Lower leg skin (tissue), 4 donors: ENCODE data around the gene ORMDL1. TPM values are rescaled to one million over a fixed set of nuclear protein-coding genes. Genes with fewer than 3 reads are reported as not detected.

Experiments
- DNase-seq, 2 donors: peaks; one replicate each; pipeline ENCODE4 v3.0.0-alpha.2; 2019; ENCODE audit warnings: low spot score in 2 of 2
- H3K4me3 ChIP-seq: fragments of 200-600 bp; sonication (generic); 2 replicates; pipeline ENCODE4 v1.5.1; 2017; ENCODE audit warnings: mild to moderate bottlenecking, low read depth; ENCODE audit not compliant: poor library complexity, severe bottlenecking
- POLR2A ChIP-seq, 2 donors: fragments of 450-650 bp; IDR thresholded peaks; one replicate each; pipeline ENCODE4 v1.6.1; 2016 to 2017; ENCODE audit warnings: antibody characterized with exemption in 2 of 2, mild to moderate bottlenecking in 1 of 2, moderate library complexity in 1 of 2
- WGBS, 2 donors: methylation state at CpG; one replicate each; pipeline ENCODE4 v1.1.5; 2018; 5-methylcytosine and 5-hydroxymethylcytosine counted together
- intact Hi-C: fragments of 100-400 bp; cut with DNase I; formaldehyde crosslinking; loops from one replicate; pipeline ENCODE4 v1.15.0; 2023; ENCODE audit warnings: low total_unique reads
- total RNA-seq, 4 donors: library from RNA; depleted of rRNA; stranded (reverse); fragments of >200 nt; gene quantifications; one replicate each; pipeline ENCODE4 v1.1.0, GENCODE V29; 2016
- TF ChIP-seq, protein P1 (sequence below), 3 donors: fragments of 450-650 bp; IDR thresholded peaks; one replicate each; pipeline ENCODE4 v1.5.1; 2016; ENCODE audit warnings: antibody characterized with exemption in 3 of 3, mild to moderate bottlenecking in 3 of 3, moderate library complexity in 2 of 3

Gene ORMDL1
- total RNA-seq, 4 donors from 2014 or later, result 52.5 to 79.0 (median 61.5) TPM

DNA sequence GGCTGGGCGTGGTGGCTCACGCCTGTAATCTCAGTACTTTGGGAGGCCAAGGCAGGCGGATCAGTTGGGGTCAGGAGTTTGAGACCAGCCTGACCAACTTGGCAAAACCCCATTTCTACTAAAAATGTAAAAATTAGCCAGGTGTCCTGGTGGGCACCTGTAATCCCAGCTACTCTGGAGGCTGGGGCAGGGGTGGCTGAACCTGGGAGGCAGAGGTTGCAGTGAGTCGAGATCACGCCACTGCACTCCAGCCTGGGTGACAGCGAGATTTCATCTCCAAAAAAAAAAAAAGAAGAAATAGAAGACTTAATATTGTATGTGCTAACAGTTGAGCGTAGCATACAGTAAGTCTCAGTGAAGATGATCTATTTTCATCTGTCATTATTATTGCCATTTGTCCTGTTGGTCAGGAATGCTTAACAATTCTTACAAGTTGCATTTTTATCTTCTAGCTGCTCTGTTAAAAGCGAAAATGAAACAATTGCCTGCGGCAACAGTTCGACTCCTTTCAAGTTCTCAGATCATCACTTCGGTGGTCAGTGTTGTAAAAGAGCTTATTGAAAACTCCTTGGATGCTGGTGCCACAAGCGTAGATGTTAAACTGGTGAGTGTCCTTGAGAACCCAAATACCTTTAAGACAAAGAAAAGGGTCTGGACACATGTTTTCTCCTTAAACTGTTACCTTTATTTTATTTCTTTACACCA is 7.4 kb upstream of the ORMDL1 start:
- TF ChIP-seq, protein P1, sequence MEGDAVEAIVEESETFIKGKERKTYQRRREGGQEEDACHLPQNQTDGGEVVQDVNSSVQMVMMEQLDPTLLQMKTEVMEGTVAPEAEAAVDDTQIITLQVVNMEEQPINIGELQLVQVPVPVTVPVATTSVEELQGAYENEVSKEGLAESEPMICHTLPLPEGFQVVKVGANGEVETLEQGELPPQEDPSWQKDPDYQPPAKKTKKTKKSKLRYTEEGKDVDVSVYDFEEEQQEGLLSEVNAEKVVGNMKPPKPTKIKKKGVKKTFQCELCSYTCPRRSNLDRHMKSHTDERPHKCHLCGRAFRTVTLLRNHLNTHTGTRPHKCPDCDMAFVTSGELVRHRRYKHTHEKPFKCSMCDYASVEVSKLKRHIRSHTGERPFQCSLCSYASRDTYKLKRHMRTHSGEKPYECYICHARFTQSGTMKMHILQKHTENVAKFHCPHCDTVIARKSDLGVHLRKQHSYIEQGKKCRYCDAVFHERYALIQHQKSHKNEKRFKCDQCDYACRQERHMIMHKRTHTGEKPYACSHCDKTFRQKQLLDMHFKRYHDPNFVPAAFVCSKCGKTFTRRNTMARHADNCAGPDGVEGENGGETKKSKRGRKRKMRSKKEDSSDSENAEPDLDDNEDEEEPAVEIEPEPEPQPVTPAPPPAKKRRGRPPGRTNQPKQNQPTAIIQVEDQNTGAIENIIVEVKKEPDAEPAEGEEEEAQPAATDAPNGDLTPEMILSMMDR (IDR thresholded peaks at IDR 0.05), result no peak
- no peak for TF ChIP-seq POLR2A (IDR thresholded peaks at IDR 0.05)

DNA sequence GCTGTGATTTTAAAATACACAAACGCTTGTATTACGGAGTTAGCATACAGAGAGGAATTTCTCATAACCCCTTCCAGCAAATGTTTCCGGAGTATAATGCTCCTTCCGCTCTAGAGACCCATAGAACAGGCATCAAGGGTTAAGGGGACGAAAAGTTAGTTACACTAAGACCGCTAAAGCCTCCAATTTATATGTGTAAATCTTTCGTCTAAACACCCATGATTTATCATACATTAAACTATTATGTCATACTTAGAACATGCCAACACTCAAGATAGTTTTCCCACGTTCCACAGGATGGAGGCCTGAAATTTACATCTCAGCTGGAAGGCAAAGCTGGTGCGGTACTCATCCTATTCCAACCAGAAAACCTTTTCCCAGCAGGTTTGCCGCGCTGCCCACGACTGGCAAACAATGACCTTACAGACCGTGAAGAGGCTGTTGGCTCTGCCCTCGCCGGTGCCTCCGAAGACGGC is 650 bp downstream of the ORMDL1 start:
- peak overlapping the region; percentile 73 for H3K4me3 ChIP-seq
- 0 to 2% methylated on average over 13 to 17 of the region's 17 CpGs for WGBS, 2 donors
- intact Hi-C loops, result no loop called here
- no peak for DNase-seq
- TF ChIP-seq, protein P1 (IDR thresholded peaks at IDR 0.05), result no peak
- TF ChIP-seq POLR2A (IDR thresholded peaks at IDR 0.05), result no peak

More for the DNA sequence above, 7.4 kb upstream of the ORMDL1 start:
- intact Hi-C loops, result no loop called here
- DNase-seq, result no peak
- H3K4me3 ChIP-seq, result no peak overlapping the region
- 91 to 93% methylated on average over 12 of the region's 12 CpGs for WGBS, 2 donors

DNA sequence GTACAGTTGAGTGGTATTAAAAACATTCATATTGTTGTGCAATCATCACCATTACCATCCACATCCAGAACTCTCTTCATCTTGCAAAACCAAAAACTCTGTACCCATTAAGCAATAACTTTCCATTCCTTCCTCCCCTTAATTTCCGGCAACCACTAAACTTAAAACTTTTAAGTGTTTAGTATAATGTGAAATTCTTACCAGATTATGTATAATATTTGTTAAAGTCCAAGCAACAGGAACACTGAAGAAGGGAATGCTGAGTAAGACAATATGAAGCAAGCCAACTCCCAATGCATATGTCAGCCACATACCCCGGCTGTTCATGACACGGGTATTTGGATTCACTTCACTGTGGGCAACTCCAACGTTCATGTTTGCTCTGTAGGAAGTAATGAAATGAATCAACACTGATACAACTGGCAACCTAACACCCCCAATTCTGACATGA is 1.9 kb downstream of the ORMDL1 start:
- TF ChIP-seq, protein P1 (IDR thresholded peaks at IDR 0.05), result no peak
- no peak for TF ChIP-seq POLR2A (IDR thresholded peaks at IDR 0.05)
- 45 to 50% methylated on average over 4 of the region's 4 CpGs for whole genome bisulfite sequencing, 2 donors
- no peak for DNase-seq
- intact Hi-C loops, result no loop called here
- no peak overlapping the region for H3K4me3 ChIP-seq

DNA sequence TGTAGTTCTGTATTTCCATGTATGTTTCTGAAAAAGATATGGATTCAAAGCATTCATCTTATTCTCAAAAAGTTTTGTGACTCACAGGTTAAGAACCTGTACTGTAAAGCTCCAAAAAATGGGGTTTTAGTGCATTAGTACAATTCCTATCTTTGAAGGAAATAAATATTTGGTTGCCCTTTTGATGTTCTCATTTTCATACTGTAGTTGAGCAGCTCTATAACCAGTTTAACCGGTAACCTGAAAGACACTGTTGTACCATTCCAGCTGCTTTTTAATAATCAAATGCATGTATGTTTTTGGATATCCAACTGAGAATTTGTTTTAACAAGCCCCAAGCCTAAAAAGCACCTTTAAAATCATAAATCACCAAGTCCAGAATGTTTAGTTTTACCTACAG is 11.9 kb downstream of the ORMDL1 start:
- no peak for TF ChIP-seq POLR2A (IDR thresholded peaks at IDR 0.05)
- TF ChIP-seq, protein P1 (IDR thresholded peaks at IDR 0.05), result no peak
- H3K4me3 ChIP-seq, result no peak overlapping the region
- no peak for DNase-seq
- WGBS, 2 donors, result 50 to 52% methylated on average over 1 of the region's 1 CpG
- intact Hi-C loops, result no loop called here

DNA sequence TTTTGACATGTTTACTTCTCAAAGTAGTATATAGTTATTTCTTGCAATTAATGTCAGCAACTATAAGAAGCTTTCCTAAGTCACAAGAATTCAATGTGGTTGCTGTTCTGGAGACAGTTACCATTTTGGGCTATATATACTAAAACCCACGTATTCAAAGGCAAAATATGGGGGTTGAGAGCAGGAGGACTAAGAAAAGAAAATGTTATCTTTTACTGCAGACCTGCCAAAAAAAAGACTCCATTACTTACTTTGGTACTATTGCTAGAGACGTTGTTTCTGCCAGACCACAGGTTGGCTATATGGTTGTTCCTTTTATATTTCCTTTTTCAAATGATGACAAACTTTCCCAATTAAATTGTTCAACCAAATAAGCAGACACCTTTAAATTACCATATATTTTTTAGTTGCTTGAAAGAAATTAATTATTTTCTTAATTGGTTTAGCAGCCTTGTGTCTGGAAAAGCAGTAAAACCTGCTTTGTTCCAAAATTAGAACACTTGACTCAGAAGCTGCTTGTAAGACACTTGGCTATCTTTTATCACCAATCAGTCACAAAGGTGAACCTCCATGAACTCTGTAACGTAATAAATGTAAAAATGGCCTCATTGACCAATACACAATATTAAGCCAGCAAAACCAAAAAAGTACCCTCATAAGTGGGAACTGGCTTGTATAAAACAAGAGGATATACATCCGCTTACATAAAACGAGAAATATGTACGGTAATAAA is 13.4 kb downstream of the ORMDL1 start:
- TF ChIP-seq, protein P1 (IDR thresholded peaks at IDR 0.05), result no peak
- no peak for TF ChIP-seq POLR2A (IDR thresholded peaks at IDR 0.05)
- WGBS, 2 donors, result 59 to 64% methylated on average over 6 of the region's 6 CpGs
- no peak overlapping the region for H3K4me3 ChIP-seq
- DNase-seq, result no peak
- intact Hi-C loops, result no loop called here
